ENCODE measurements around the gene FAM222B.

DNA sequence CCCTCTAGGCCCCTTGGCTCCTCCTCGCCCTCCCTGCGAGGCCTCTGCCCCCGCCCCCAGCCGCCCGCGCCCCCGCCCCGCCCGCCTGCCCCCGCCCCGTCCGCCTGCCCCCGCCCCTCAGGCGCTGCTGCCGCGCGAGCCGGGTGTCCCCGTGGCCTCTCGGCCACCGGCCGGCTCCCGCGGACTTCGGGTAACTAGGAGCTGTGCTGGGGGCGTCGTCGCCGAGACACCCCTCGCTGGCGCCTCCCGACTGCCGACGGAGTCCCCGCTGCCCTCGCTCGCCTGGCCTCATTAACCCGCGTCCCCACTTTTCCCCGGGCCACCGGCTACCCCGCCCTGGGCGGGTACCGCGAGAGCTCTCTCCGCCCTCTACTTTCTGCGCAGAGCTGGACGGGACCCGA lies 116.4 kb downstream of the FAM222B start, which contains the start of gene TLCD1:
- TF ChIP-seq POLR2A (IDR thresholded peaks at IDR 0.05; ENCODE audit: low read length), result no peak
- no peak for TF ChIP-seq GATA1 (IDR thresholded peaks at IDR 0.05; ENCODE audit: low read depth, low read length)

Data from erythroblast (primary cell).